H1 (cell line): ENCODE measurements around the gene SIRT3. TPM values are rescaled to one million over a fixed set of nuclear protein-coding genes. Genes with fewer than 3 reads are reported as not detected.

Experiments
- CTCF ChIA-PET: fragments of 300-600 bp; sonication (Branson Sonifier 250); formaldehyde crosslinking; loops from one replicate; lab custom pipeline; 2021; ENCODE audit not compliant: partially characterized antibody; lab: Charles Lee
- POLR2A ChIA-PET: fragments of 300-600 bp; sonication (Branson Sonifier 250); formaldehyde crosslinking; loops from one replicate; lab custom pipeline; 2021; ENCODE audit warnings: inconsistent platforms; ENCODE audit not compliant: partially characterized antibody; lab: Charles Lee
- DNase-seq, 2 experiments: peaks; one replicate each; pipeline versions ENCODE4 v3.0.0 to v3.0.0-alpha.2; 2010 to 2022; ENCODE audit warnings: low spot score in 2 of 2, low read depth in 1 of 2, mixed read lengths in 1 of 2
- FAIRE-seq: peaks from 2 replicates; lab custom pipeline; 2011; peaks lifted over from hg19 to GRCh38; lab: Jason Lieb, UNC
- H2AFZ ChIP-seq: 2 replicates; pipeline ENCODE4 v1.8.1; 2012; ENCODE audit warnings: low read length, inconsistent platforms
- H2AK5ac ChIP-seq: 2 replicates; pipeline ENCODE4 v1.6.1; 2013; ENCODE audit warnings: low read depth, low read length
- H2BK120ac ChIP-seq: replicated peaks from 2 replicates; pipeline ENCODE3; 2013; ENCODE audit warnings: low read depth, low read length, inconsistent platforms
- H2BK12ac ChIP-seq: 2 replicates; pipeline ENCODE4 v1.6.1; 2013; ENCODE audit warnings: low read depth, low read length
- H2BK15ac ChIP-seq: 2 replicates; pipeline ENCODE4 v1.6.1; 2013; ENCODE audit warnings: low read length
- H2BK20ac ChIP-seq: 2 replicates; pipeline ENCODE4 v1.6.1; 2013; ENCODE audit warnings: low read length
- H2BK5ac ChIP-seq: 2 replicates; pipeline ENCODE4 v1.6.1; 2013; ENCODE audit warnings: low read depth, low read length
- H3K14ac ChIP-seq: 2 replicates; pipeline ENCODE4 v1.6.1; 2013; ENCODE audit warnings: inconsistent platforms; ENCODE audit not compliant: insufficient read length
- H3K18ac ChIP-seq: 2 replicates; pipeline ENCODE4 v1.6.1; 2013; ENCODE audit warnings: low read length; ENCODE audit errors: extremely low read depth
- H3K23ac ChIP-seq: 2 replicates; pipeline ENCODE4 v1.6.1; 2013; ENCODE audit warnings: inconsistent platforms; ENCODE audit not compliant: insufficient read length
- H3K23me2 ChIP-seq: 2 replicates; pipeline ENCODE4 v1.6.1; 2013; ENCODE audit warnings: low read depth, low read length
- H3K27ac ChIP-seq: 2 replicates; pipeline ENCODE4 v1.6.1; 2011; ENCODE audit warnings: low read depth, low read length, inconsistent platforms
- H3K27me3 ChIP-seq, 4 experiments: replicated peaks in 1 of 4; 1 replicate in 1 of 4; 2 replicates in 3 of 4; pipeline versions ENCODE4 v1.6.1 to v1.8.1; 2011 to 2013; ENCODE audit warnings: low read length in 3 of 4, mild to moderate bottlenecking in 3 of 4, inconsistent platforms in 2 of 4, mixed read lengths in 2 of 4, moderate library complexity in 1 of 4; ENCODE audit not compliant: control insufficient read depth in 3 of 4, insufficient read depth in 3 of 4; ENCODE audit errors: extremely low read depth in 1 of 4
- H3K36me3 ChIP-seq, 4 experiments: 2 replicates each; pipeline versions ENCODE4 v1.6.1 to v1.8.1; 2011 to 2013; ENCODE audit warnings: mild to moderate bottlenecking in 4 of 4, low read length in 3 of 4, moderate library complexity in 2 of 4, control low read depth in 1 of 4, inconsistent platforms in 1 of 4; ENCODE audit not compliant: insufficient read depth in 4 of 4, control insufficient read depth in 2 of 4
- H3K4ac ChIP-seq: replicated peaks from 2 replicates; pipeline ENCODE3; 2013; ENCODE audit warnings: low read length, low read depth, mixed read lengths, inconsistent platforms; ENCODE audit not compliant: insufficient read length
- H3K4me1 ChIP-seq, 4 experiments: replicated peaks in 1 of 4; 1 replicate in 1 of 4; 2 replicates in 3 of 4; pipeline versions ENCODE4 v1.6.1 to v1.8.1; 2011 to 2013; ENCODE audit warnings: low read length in 3 of 4, inconsistent platforms in 2 of 4, mixed read lengths in 1 of 4; ENCODE audit not compliant: insufficient read depth in 4 of 4, control insufficient read depth in 3 of 4
- H3K4me2 ChIP-seq, 2 experiments: 2 replicates each; pipeline versions ENCODE4 v1.6.1 to v1.8.1; 2011 to 2013; ENCODE audit warnings: low read depth in 2 of 2, low read length in 2 of 2, control low read depth in 1 of 2, inconsistent platforms in 1 of 2, mild to moderate bottlenecking in 1 of 2; ENCODE audit not compliant: insufficient read depth in 1 of 2
- H3K4me3 ChIP-seq, 4 experiments: fragments of 200-600, 300-600 bp in 1 of 4; sonication (generic), shearing (Covaris generic), sonication (Bioruptor Twin) in 1 of 4; 2 replicates each; pipeline versions ENCODE4 v1.5.1 to v1.8.1; 2011 to 2016; ENCODE audit warnings: low read length in 4 of 4, low read depth in 3 of 4, control low read depth in 2 of 4, inconsistent platforms in 2 of 4, mild to moderate bottlenecking in 2 of 4, mixed read lengths in 1 of 4, moderate library complexity in 1 of 4; ENCODE audit not compliant: insufficient read depth in 2 of 4; ENCODE audit errors: extremely low read depth in 1 of 4
- H3K56ac ChIP-seq: replicated peaks from 2 replicates; pipeline ENCODE3; 2013; ENCODE audit warnings: low read depth, mild to moderate bottlenecking, mixed read lengths, low read length, inconsistent platforms; ENCODE audit not compliant: insufficient read length
- H3K79me1 ChIP-seq: 2 replicates; pipeline ENCODE4 v1.6.1; 2013; ENCODE audit warnings: low read depth, low read length, control low read depth
- H3K79me2 ChIP-seq, 2 experiments: 2 replicates each; pipeline versions ENCODE4 v1.6.1 to v1.8.1; 2012 to 2013; ENCODE audit warnings: low read length in 2 of 2, mild to moderate bottlenecking in 2 of 2, inconsistent platforms in 1 of 2; ENCODE audit not compliant: insufficient read depth in 2 of 2, control insufficient read depth in 1 of 2
- H3K9ac ChIP-seq, 4 experiments: replicated peaks in 1 of 4; 1 replicate in 1 of 4; 2 replicates in 3 of 4; pipeline versions ENCODE4 v1.6.1 to v1.8.1; 2011 to 2013; ENCODE audit warnings: low read depth in 3 of 4, low read length in 3 of 4, control low read depth in 2 of 4, mild to moderate bottlenecking in 2 of 4, moderate library complexity in 2 of 4, inconsistent platforms in 1 of 4; ENCODE audit errors: extremely low read depth in 1 of 4
- H3K9me3 ChIP-seq, 2 experiments: 2 replicates each; pipeline versions ENCODE4 v1.6.1 to v1.8.1; 2012 to 2013; ENCODE audit warnings: mild to moderate bottlenecking in 2 of 2, moderate library complexity in 2 of 2, control low read depth in 1 of 2, inconsistent platforms in 1 of 2, low read depth in 1 of 2, low read length in 1 of 2, mixed read lengths in 1 of 2; ENCODE audit not compliant: insufficient read depth in 2 of 2
- H4K20me1 ChIP-seq, 2 experiments: replicated peaks in 1 of 2; 2 replicates each; pipeline versions ENCODE3 to v1.8.1; 2011 to 2013; ENCODE audit warnings: inconsistent platforms in 2 of 2, low read length in 2 of 2, mild to moderate bottlenecking in 1 of 2; ENCODE audit not compliant: insufficient read depth in 2 of 2, control insufficient read depth in 1 of 2
- H4K5ac ChIP-seq: 2 replicates; pipeline ENCODE4 v1.6.1; 2013; ENCODE audit warnings: low read length, low read depth, mixed read lengths, inconsistent platforms; ENCODE audit not compliant: insufficient read length
- H4K8ac ChIP-seq: 2 replicates; pipeline ENCODE4 v1.8.0; 2013; ENCODE audit warnings: mild to moderate bottlenecking, moderate library complexity, low read length, inconsistent platforms; ENCODE audit not compliant: insufficient read depth; ENCODE audit errors: extremely low read depth
- H4K91ac ChIP-seq: replicated peaks from 2 replicates; pipeline ENCODE3; 2013; ENCODE audit warnings: low read length, mixed read lengths, inconsistent platforms; ENCODE audit not compliant: insufficient read length
- ASH2L ChIP-seq: fragments of 200-600, 300-600 bp; sonication (generic); IDR thresholded peaks from one replicate; pipeline ENCODE4 v1.7.1; 2017; ENCODE audit warnings: low read length
- CBX5 ChIP-seq: fragments of 300-800, 300-1000 bp; sonication (generic); IDR thresholded peaks from 2 replicates; pipeline ENCODE4 v1.7.1; 2016; ENCODE audit warnings: antibody characterized with exemption, low read length, low read depth
- HDAC6 ChIP-seq: IDR thresholded peaks from one replicate; pipeline ENCODE4 v1.7.1; 2012; ENCODE audit warnings: low read depth, mild to moderate bottlenecking, inconsistent platforms, low read length, moderate library complexity
- JUND ChIP-seq: IDR thresholded peaks from 2 replicates; pipeline ENCODE4 v1.6.1; 2011; ENCODE audit warnings: mild to moderate bottlenecking, improper control_type of control experiment, low read length
- PHF8 ChIP-seq: fragments of 200-600 bp; sonication (generic); conservative IDR thresholded peaks from 2 replicates; pipeline ENCODE4 v1.7.1; 2012; ENCODE audit warnings: low read depth, mild to moderate bottlenecking, inconsistent platforms, low read length, moderate library complexity
- POLR2AphosphoS5 ChIP-seq: IDR thresholded peaks from 2 replicates; pipeline ENCODE4 v1.6.1; 2011; ENCODE audit warnings: low read depth, low read length
- SRF ChIP-seq: IDR thresholded peaks from 2 replicates; pipeline ENCODE4 v1.6.1; 2011; ENCODE audit warnings: mild to moderate bottlenecking, low read depth, low read length, moderate library complexity
- YY1 ChIP-seq: IDR thresholded peaks from 2 replicates; pipeline ENCODE4 v1.6.1; 2011; ENCODE audit warnings: low read depth, mild to moderate bottlenecking, low read length
- WGBS, 2 experiments: shearing (Covaris generic) in 1 of 2; methylation state at CpG; one replicate each; pipeline versions ENCODE4 v1.1.6 to v1.1.7; 2013 to 2015; ENCODE audit warnings: low lambda C conversion rate in 2 of 2, mixed read lengths in 2 of 2, inconsistent platforms in 1 of 2, low coverage in 1 of 2, missing lambda C conversion rate in 1 of 2; ENCODE audit not compliant: insufficient replicate concordance in 2 of 2, insufficient coverage in 1 of 2, insufficient read length in 1 of 2; ENCODE audit errors: extremely low coverage in 1 of 2, missing lambda C conversion rate in 1 of 2; 5-methylcytosine and 5-hydroxymethylcytosine counted together
- long read RNA-seq, 2 experiments: library from RNA in 1 of 2; library from capped mRNA in 1 of 2; stranded (forward); transcript quantifications; one replicate each; pipeline ENCODE4 v2.0.0, GENCODE V29; 2021; ENCODE audit warnings: inconsistent platforms in 1 of 2
- polyA minus RNA-seq, 3 experiments: library from RNA; depleted of rRNA, polyadenylated mRNA; stranded (reverse); fragments of >200 nt; gene quantifications; 1 replicate in 2 of 3; 2 replicates in 1 of 3; pipeline ENCODE4 v1.2.3, GENCODE V29; 2011
- polyA plus RNA-seq, 7 experiments: library from polyadenylated mRNA; depleted of rRNA in 3 of 7; stranded (reverse) in 5 of 7; unstranded in 2 of 7; fragments of >200 nt in 5 of 7; fragments of 200-250 nt in 2 of 7; gene quantifications; 1 replicate in 5 of 7; 2 replicates in 1 of 7; 4 replicates in 1 of 7; pipeline versions ENCODE4 v1.2.1 to v1.2.3, GENCODE V29; 2011 to 2013; ENCODE audit warnings: missing spikeins in 2 of 7, mixed read lengths in 2 of 7
- total RNA-seq: library from RNA; stranded (reverse); fragmentation: NEBNext Ultra II Directional; extraction: Animal tissue kit (Norgen Biotek cat#: 25700); gene quantifications from 2 replicates; pipeline ENCODE4 v1.2.1, GENCODE V29; 2021
- TF ChIP-seq, protein P1 (sequence below): IDR thresholded peaks from 2 replicates; pipeline ENCODE4 v1.6.1; 2012; ENCODE audit warnings: inconsistent platforms

The SIRT3 gene
- 14.3 and 14.6 TPM in 2 replicates for total RNA-seq
- 21.6 and 25.5 TPM in 2 replicates for polyA plus RNA-seq (2011; rRNA removed)
- polyA plus RNA-seq (2011; cell fraction: cytosol; rRNA removed) = 27.9 TPM
- polyA plus RNA-seq (2011; cell fraction: nucleus; rRNA removed) = 29.0 TPM
- polyA plus RNA-seq (2012, experiment 1 of 2) = 21.5 to 23.2 TPM (median 22.7 TPM) in 4 replicates
- polyA plus RNA-seq (2012, experiment 2 of 2) = 13.5 TPM
- polyA plus RNA-seq (2013, experiment 1 of 2) = 10.0 TPM
- polyA plus RNA-seq (2013, experiment 2 of 2) = 9.4 TPM
- polyA minus RNA-seq (2011; rRNA and poly(A)+ RNA removed) = 13.7 and 14.4 TPM in 2 replicates
- polyA minus RNA-seq (2011; cell fraction: cytosol; rRNA and poly(A)+ RNA removed) = 8.9 TPM
- 11.6 TPM for polyA minus RNA-seq (2011; cell fraction: nucleus; rRNA and poly(A)+ RNA removed)
- long read RNA-seq, experiment 1, partial matches to known transcripts = 6 of 12 reads
- long read RNA-seq, experiment 1, other reads (novel, unspliced or antisense) = 3 of 12 reads
- long read RNA-seq, experiment 2, partial matches to known transcripts = 4 of 14 reads
- long read RNA-seq, experiment 2, other reads (novel, unspliced or antisense) = 4 of 14 reads

DNA sequence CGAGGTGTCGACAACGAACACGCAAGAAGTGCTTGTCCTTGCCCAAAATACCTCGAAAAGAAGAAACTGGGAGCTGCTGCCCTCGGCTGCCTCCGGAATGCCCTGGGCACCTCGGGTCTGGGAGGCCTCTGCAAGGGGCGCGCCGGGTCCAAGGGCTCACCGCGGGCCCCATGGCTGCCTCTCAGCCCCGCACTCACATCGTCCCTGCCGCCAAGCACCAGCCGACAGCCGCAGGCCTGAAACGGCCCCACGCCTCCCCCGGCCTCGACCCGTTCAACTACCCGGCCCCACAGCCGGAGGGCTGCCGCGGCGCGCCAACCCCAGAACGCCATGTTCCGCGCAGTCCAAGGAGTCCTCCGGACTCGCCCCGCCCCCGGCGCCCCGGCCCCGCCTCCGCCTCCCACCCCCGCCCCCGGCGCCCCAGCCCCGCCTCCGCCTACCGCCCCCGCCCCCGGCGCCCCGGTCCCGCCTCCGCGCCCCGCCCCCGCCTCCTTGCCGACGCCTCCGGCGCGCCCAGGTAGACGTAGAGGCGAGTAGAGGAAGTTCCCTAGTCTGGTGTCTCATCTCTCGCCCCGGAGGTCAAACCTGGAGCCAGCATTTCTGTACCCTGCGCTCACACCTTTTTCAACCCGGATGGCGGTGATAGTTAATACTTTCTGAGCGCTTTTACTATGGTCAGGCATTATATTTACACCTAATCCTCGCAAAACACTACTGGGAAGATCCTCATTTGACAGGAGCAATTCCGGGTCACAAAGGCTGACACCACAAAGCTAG is at the start of gene SIRT3:
Gene SIRT3 (minus strand): TSS at position 346 of the 777 bp plus-strand sequence. CDS start 14 bp downstream, at position 332.
- H3K23me2 ChIP-seq = peaks cover 14% of the 10 kb centered on the region
- H3K9ac ChIP-seq = peak within 1 kb of the TSS; percentile 76 to 87 (median 83)
- no peaks in the 10 kb centered on the region for H3K27me3 ChIP-seq
- H3K23ac ChIP-seq = no peak within 1 kb of the TSS
- no peak within 1 kb of the TSS for H2BK12ac ChIP-seq
- peak within 1 kb of the TSS; percentile 73 for H2BK120ac ChIP-seq
- FAIRE-seq = no peak
- ChIA-PET POLR2A (interaction anchor here (1.0 to 9.7 kb wide), 6 partner anchors 14 to 120 kb away, joined by 4 to 99 read pairs (median 4); partner anchors contain the start of genes BET1L and RIC8A), CTCF (interaction anchor here (0.7 to 8.7 kb wide), 3 partner anchors 17 to 127 kb away, joined by 3 to 88 read pairs (median 7); no protein-coding TSS in a partner anchor)
- peaks cover 0 to 8% (median under 1%) of the 10 kb centered on the region in 4 experiments; a peak in 4 of 8 replicates for H3K36me3 ChIP-seq
- peak within 1 kb of the TSS; percentile 44 for H4K5ac ChIP-seq
- H4K8ac ChIP-seq = peak within 1 kb of the TSS; percentile 90; the same call in 1 of the 2 replicates
- peak within 1 kb of the TSS; percentile 90 to 99 for H3K4me2 ChIP-seq
- peak within 1 kb of the TSS; percentile 87; the same call in 1 of the 2 replicates for H2BK5ac ChIP-seq
- peak within 1 kb of the TSS; percentile 78 for H3K18ac ChIP-seq
- no peak within 1 kb of the TSS for H2BK20ac ChIP-seq
- H2AK5ac ChIP-seq = no peak within 1 kb of the TSS; the same call in 1 of the 2 replicates
- peak within 1 kb of the TSS; percentile 75 for H3K4ac ChIP-seq
- H3K79me2 ChIP-seq = peaks cover 5 to 22% of the 10 kb centered on the region in 2 experiments
- H3K27ac ChIP-seq = peak within 1 kb of the TSS; percentile 71; the same call in 1 of the 2 replicates
- H3K14ac ChIP-seq = no peak within 1 kb of the TSS
- H4K91ac ChIP-seq = no peak within 1 kb of the TSS
- peak within 1 kb of the TSS; percentile 96 to 98 (median 96) for H3K4me3 ChIP-seq
- DNase-seq = peak; percentile 34 to 81
- 2% methylated on average over 21 of the region's 70 CpGs; no CpG with 5 or more reads in 1 of the 2 experiments for WGBS, 2 experiments
- H2BK15ac ChIP-seq = no peak within 1 kb of the TSS
- H3K9me3 ChIP-seq = no peaks in the 10 kb centered on the region
- H3K4me1 ChIP-seq = no peaks in the 10 kb centered on the region; a peak in 1 of 7 replicates
- peaks cover 4% of the 10 kb centered on the region; the same call in 1 of the 2 replicates for H3K79me1 ChIP-seq
- peaks cover 0 to 2% of the 10 kb centered on the region in 2 experiments for H4K20me1 ChIP-seq
- H2AFZ ChIP-seq = peak within 1 kb of the TSS; percentile 94
- H3K56ac ChIP-seq = peak within 1 kb of the TSS; percentile 35
- TF ChIP-seq, protein P1, sequence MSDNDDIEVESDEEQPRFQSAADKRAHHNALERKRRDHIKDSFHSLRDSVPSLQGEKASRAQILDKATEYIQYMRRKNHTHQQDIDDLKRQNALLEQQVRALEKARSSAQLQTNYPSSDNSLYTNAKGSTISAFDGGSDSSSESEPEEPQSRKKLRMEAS = 0 out of 2 replicates have a peak, but pooled peaks have one; percentile 8
- TF ChIP-seq SRF = no peak
- TF ChIP-seq ASH2L = peak; percentile 57
- no peak for TF ChIP-seq CBX5
- TF ChIP-seq HDAC6 = no peak
- no peak for TF ChIP-seq POLR2AphosphoS5
- TF ChIP-seq PHF8 = peak; percentile 82
- 0 out of 2 replicates have a peak, but pooled peaks have one; percentile 73 for TF ChIP-seq YY1
- no peak for TF ChIP-seq JUND
